GM23248 (cell line): ENCODE measurements around the gene INTS4.

Experiments used
- EZH2 ChIP-seq: fragments of 200-600 bp; sonication (generic); IDR thresholded peaks from 2 replicates; pipeline ENCODE4 v1.6.1; 2018; ENCODE audit warnings: antibody characterized with exemption, mild to moderate bottlenecking; ENCODE audit not compliant: insufficient read depth, poor library complexity, severe bottlenecking
- EZH2phosphoT487 ChIP-seq: fragments of 200-600 bp; sonication (generic); IDR thresholded peaks from 2 replicates; pipeline ENCODE4 v1.6.1; 2018; ENCODE audit warnings: antibody characterized with exemption, moderate library complexity, mild to moderate bottlenecking, low read depth; ENCODE audit not compliant: insufficient read depth

GRCh38 chr11:78041843-78042440 lies 47.5 kb upstream of the INTS4 start:
- TF ChIP-seq EZH2 (no peak), EZH2phosphoT487 (no peak)
